GM12878 (cell line): ENCODE results near the gene SPC24.

Source experiments
- CBX5 ChIP-seq: sonication (generic); IDR thresholded peaks from 2 replicates; pipeline ENCODE4 v1.6.1; 2016; ENCODE audit warnings: low read depth, moderate library complexity, mild to moderate bottlenecking, inconsistent platforms
- EP300 ChIP-seq, 2 experiments: fragments of 150-350 bp in 1 of 2; IDR thresholded peaks; 2 replicates each; pipeline ENCODE4 v1.6.1; 2011 to 2012; ENCODE audit warnings: low read depth in 2 of 2, low read length in 2 of 2, borderline replicate concordance in 1 of 2, improper control_type of control experiment in 1 of 2, inconsistent platforms in 1 of 2; ENCODE audit not compliant: control insufficient read depth in 1 of 2
- IKZF2 ChIP-seq, 2 experiments: fragments of 450-650 bp; IDR thresholded peaks; 2 replicates each; pipeline ENCODE4 v1.6.1; 2017; ENCODE audit warnings: mild to moderate bottlenecking in 2 of 2, moderate library complexity in 2 of 2
- JUND ChIP-seq: IDR thresholded peaks from 2 replicates; pipeline ENCODE4 v1.6.1; 2012; ENCODE audit warnings: low read depth, mild to moderate bottlenecking, low read length, improper control_type of control experiment, moderate library complexity
- NRF1 ChIP-seq: conservative IDR thresholded peaks from 2 replicates; pipeline ENCODE4 v1.6.1; 2011; ENCODE audit warnings: mild to moderate bottlenecking, low read depth, low read length, improper control_type of control experiment
- POLR2AphosphoS5 ChIP-seq: IDR thresholded peaks from 2 replicates; pipeline ENCODE4 v1.6.1; 2011; ENCODE audit warnings: mild to moderate bottlenecking, low read length, inconsistent platforms
- SREBF2 ChIP-seq: IDR thresholded peaks from 2 replicates; pipeline ENCODE4 v1.6.1; 2012; ENCODE audit warnings: mild to moderate bottlenecking, low read length
- TF ChIP-seq, protein P1 (sequence below), 3 experiments: IDR thresholded peaks in 2 of 3; conservative IDR thresholded peaks in 1 of 3; 2 replicates each; pipeline ENCODE4 v1.5.1; 2011; ENCODE audit warnings: low read depth in 3 of 3, low read length in 3 of 3, mild to moderate bottlenecking in 3 of 3, control low read depth in 2 of 3, moderate library complexity in 2 of 3, inconsistent platforms in 1 of 3, mixed read lengths in 1 of 3; ENCODE audit not compliant: control insufficient read depth in 2 of 3, insufficient read depth in 1 of 3; ENCODE audit errors: extremely low read depth in 1 of 3
- TF ChIP-seq, protein P2 (sequence below): IDR thresholded peaks from 2 replicates; pipeline ENCODE4 v1.6.1; 2012; ENCODE audit warnings: low read depth, low read length, improper control_type of control experiment
- TF ChIP-seq, protein P3 (sequence below): IDR thresholded peaks from 2 replicates; pipeline ENCODE4 v1.6.1; 2011; ENCODE audit warnings: borderline replicate concordance, low read depth, mild to moderate bottlenecking, moderate library complexity, mixed read lengths, low read length; ENCODE audit not compliant: insufficient read depth; ENCODE audit errors: extremely low read length
- TF ChIP-seq, protein P4 (sequence below): fragments of 450-650 bp; IDR thresholded peaks from 2 replicates; pipeline ENCODE4 v1.6.1; 2016; ENCODE audit warnings: mild to moderate bottlenecking, moderate library complexity, borderline replicate concordance

DNA sequence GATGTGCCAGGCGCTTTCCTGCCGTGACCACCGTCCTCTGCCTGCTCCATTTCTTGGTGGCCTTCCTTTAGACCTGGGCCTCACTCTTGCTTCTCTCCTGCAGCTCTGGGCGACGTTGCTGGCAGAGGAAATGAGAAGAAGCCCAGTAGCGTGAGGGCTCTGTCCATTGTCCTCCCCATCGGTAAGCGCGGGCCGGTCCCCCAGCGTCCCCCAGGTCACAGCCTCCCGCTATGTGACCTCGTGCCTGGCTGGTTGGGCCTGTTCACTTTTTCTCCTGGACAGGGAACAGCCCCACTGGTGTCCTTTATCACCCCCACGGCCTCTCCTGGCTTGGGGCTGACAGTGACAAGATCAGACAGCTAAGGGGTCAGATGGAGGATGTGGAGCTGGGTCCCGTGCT is 27.7 kb downstream of the SPC24 start:
- TF ChIP-seq NRF1, result no peak
- no peak for TF ChIP-seq SREBF2
- TF ChIP-seq JUND, result no peak
- TF ChIP-seq, protein P1, sequence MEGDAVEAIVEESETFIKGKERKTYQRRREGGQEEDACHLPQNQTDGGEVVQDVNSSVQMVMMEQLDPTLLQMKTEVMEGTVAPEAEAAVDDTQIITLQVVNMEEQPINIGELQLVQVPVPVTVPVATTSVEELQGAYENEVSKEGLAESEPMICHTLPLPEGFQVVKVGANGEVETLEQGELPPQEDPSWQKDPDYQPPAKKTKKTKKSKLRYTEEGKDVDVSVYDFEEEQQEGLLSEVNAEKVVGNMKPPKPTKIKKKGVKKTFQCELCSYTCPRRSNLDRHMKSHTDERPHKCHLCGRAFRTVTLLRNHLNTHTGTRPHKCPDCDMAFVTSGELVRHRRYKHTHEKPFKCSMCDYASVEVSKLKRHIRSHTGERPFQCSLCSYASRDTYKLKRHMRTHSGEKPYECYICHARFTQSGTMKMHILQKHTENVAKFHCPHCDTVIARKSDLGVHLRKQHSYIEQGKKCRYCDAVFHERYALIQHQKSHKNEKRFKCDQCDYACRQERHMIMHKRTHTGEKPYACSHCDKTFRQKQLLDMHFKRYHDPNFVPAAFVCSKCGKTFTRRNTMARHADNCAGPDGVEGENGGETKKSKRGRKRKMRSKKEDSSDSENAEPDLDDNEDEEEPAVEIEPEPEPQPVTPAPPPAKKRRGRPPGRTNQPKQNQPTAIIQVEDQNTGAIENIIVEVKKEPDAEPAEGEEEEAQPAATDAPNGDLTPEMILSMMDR (IDR thresholded peaks at IDR 0.05 in 2 of 3, conservative IDR thresholded peaks at IDR 0.05 in 1 of 3; ENCODE audit: control insufficient read depth in 2 of 3, extremely low read depth in 1 of 3, insufficient read depth in 1 of 3, low read depth in 3 of 3, low read length in 3 of 3), result no peak
- TF ChIP-seq CBX5, result no peak
- TF ChIP-seq POLR2AphosphoS5, result no peak
- TF ChIP-seq, protein P2, sequence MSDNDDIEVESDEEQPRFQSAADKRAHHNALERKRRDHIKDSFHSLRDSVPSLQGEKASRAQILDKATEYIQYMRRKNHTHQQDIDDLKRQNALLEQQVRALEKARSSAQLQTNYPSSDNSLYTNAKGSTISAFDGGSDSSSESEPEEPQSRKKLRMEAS, result no peak
- TF ChIP-seq IKZF2 (IDR thresholded peaks at IDR 0.05), result no peak
- TF ChIP-seq, protein P3, sequence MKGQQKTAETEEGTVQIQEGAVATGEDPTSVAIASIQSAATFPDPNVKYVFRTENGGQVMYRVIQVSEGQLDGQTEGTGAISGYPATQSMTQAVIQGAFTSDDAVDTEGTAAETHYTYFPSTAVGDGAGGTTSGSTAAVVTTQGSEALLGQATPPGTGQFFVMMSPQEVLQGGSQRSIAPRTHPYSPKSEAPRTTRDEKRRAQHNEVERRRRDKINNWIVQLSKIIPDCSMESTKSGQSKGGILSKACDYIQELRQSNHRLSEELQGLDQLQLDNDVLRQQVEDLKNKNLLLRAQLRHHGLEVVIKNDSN, result no peak
- TF ChIP-seq EP300 (IDR thresholded peaks at IDR 0.05; ENCODE audit: borderline replicate concordance in 1 of 2, control insufficient read depth in 1 of 2, low read depth in 2 of 2, low read length in 2 of 2), result no peak
- TF ChIP-seq, protein P4, sequence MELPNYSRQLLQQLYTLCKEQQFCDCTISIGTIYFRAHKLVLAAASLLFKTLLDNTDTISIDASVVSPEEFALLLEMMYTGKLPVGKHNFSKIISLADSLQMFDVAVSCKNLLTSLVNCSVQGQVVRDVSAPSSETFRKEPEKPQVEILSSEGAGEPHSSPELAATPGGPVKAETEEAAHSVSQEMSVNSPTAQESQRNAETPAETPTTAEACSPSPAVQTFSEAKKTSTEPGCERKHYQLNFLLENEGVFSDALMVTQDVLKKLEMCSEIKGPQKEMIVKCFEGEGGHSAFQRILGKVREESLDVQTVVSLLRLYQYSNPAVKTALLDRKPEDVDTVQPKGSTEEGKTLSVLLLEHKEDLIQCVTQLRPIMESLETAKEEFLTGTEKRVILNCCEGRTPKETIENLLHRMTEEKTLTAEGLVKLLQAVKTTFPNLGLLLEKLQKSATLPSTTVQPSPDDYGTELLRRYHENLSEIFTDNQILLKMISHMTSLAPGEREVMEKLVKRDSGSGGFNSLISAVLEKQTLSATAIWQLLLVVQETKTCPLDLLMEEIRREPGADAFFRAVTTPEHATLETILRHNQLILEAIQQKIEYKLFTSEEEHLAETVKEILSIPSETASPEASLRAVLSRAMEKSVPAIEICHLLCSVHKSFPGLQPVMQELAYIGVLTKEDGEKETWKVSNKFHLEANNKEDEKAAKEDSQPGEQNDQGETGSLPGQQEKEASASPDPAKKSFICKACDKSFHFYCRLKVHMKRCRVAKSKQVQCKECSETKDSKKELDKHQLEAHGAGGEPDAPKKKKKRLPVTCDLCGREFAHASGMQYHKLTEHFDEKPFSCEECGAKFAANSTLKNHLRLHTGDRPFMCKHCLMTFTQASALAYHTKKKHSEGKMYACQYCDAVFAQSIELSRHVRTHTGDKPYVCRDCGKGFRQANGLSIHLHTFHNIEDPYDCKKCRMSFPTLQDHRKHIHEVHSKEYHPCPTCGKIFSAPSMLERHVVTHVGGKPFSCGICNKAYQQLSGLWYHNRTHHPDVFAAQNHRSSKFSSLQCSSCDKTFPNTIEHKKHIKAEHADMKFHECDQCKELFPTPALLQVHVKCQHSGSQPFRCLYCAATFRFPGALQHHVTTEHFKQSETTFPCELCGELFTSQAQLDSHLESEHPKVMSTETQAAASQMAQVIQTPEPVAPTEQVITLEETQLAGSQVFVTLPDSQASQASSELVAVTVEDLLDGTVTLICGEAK, result no peak
